GM20431 (cell line): ENCODE measurements around the gene TCFL5.
"Not testable (repeated sequence)": the region's sequence is repeated elsewhere in the genome, so short reads cannot be mapped to it uniquely, and the experiment has no call there.

ENCODE experiments used
- in situ Hi-C: fragments of 300-500 bp; cut with MseI, MboI; formaldehyde crosslinking; loops from one replicate; pipeline ENCODE4 v1.15.0; 2020; ENCODE audit warnings: low sequenced_read_pairs; ENCODE audit not compliant: unreplicated experiment

The TCFL5 gene

GRCh38 chr20:62881662-62882395 is 20.2 kb upstream of the TCFL5 start:
- in situ Hi-C loops = no loop called here

GRCh38 chr20:62880935-62881661 is 19.5 kb upstream of the TCFL5 start:
- in situ Hi-C loops = no loop called here

DNA sequence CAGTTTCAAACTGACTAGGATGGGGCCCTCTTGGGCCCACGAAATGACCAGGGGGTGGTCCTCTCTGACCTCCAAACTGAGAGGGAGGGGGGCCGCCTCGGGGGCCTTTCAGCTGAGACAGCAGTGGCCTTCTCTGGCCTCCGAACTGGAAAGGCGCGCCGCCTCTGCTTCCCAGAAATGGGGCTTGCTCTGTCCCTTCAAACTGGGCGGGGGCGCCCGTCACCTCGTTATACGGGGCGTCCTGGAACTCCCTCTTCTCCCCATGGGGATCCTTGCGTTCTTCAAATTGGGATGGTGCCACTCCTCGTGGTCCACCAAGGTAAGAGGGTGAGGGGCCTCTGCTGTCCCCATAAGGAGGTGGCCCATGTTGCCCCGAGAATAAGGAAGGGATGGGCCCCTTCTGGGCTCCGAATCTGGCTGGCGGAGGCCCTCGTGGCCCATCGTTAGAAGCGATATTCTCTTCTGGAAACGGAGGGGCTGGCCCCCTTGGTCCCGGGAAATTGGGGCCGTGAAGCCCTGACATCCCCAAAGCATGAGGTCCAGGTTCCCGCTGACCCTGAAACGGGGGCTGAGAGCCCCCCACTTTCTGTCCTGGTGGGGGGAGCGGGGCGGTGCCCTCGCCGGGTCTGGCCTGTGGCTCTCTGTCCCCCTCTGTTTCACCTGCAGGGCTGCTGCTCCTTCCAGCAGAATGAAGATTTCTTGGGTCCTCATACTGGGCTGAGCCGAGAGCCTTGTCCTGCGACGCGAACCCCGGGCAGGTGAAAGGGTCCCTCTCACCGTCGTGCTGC is 18.7 kb upstream of the TCFL5 start:
- in situ Hi-C loops = no loop called here

GRCh38 chr20:62879275-62880146 is 17.9 kb upstream of the TCFL5 start:
- in situ Hi-C loops = no loop called here

GRCh38 chr20:62878244-62879038 is 16.8 kb upstream of the TCFL5 start:
- in situ Hi-C loops = no loop called here

- in situ Hi-C loops = no loop called here
Measured at GRCh38 chr20:62876902-62877816, 15.5 kb upstream of the TCFL5 start.

DNA sequence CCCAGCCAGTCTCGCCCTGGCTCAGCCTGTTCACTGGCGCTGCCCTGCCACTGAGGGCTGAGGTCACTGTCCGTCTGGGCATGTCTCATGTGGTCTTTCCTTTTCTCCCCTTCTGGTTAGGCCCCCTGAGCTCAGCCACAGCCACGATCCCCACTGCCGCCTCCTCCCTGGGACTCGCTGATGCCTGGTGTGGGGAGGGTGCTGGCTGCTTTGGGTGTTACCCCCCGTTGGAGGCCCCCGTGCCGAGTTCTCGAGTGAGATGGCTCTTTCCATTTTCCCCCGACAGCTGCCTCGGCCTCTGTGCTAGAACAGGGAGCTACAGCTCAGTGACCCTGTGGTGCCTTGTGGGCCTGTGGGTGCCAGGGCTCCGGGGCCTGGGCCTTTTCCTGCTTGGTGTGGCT is 14.9 kb upstream of the TCFL5 start:
- in situ Hi-C loops = no loop called here

GRCh38 chr20:62875419-62876361 is 14.1 kb upstream of the TCFL5 start:
- in situ Hi-C loops = no loop called here

GRCh38 chr20:62874964-62875344 is 13.3 kb upstream of the TCFL5 start:
- in situ Hi-C loops = no loop called here

DNA sequence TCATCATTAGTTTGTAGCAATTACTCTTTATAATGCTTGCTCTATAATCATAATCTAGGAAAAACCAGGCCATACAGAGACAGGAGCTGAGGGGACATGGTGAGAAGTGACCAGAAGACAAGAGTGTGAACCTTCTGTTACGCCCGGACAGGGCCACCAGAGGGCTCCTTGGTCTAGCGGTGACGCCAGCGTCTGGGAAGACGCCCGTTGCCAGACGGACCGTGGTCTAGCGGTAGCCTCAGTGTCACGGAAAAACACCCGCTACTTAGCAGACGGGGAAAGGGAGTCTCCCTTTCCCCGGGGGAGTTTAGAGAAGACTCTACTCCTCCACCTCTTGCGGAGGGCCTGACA is 12.0 kb upstream of the TCFL5 start:
- in situ Hi-C loops = not testable (repeated sequence)

- in situ Hi-C loops = no loop called here
Measured at GRCh38 chr20:62873280-62873679, 11.7 kb upstream of the TCFL5 start.

- in situ Hi-C loops = no loop called here
Measured at GRCh38 chr20:62872862-62873261, 11.2 kb upstream of the TCFL5 start.

DNA sequence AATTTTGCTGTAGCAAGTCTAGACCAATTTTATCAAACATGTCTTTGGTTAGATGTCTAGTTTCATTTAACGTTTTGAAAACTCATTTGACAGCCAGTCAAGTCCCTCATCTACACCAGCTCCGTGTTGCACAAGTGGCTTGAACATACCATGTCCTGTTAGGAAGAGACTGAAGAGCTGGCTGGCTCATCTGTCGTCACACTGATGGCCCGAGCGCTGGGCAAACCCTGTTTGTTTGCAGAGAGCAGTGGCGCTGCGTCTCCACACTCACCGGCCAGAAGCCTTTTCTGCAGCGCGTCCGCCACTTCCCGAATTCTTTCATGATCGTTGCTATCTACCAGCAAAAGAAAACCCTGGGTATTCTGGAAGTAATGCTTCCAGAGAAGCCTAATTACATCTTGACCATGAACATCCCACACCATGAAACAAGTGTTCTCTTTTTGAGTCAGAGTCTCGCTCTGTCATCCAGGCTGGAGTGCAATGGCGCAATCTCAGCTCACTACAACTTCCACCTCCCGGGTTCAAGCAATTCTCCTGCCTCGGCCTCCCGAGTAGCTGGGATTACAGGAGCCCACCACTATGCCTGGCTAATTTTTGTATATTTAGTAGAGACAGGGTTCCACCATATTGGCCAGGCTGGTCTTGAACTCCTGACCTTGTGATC is 10.7 kb upstream of the TCFL5 start:
- in situ Hi-C loops = no loop called here

GRCh38 chr20:62864207-62864606 is 2.6 kb upstream of the TCFL5 start:
- in situ Hi-C loops = no loop called here

- in situ Hi-C loops = no loop called here
Measured at GRCh38 chr20:62860924-62861691, 514 bp downstream of the TCFL5 start.

- in situ Hi-C loops = no loop called here
Measured at GRCh38 chr20:62860391-62860923, 1.2 kb downstream of the TCFL5 start.
